H1 (cell line): Measurements from ENCODE around the gene DCTN5. TPM values are rescaled to one million over a fixed set of nuclear protein-coding genes. Genes with fewer than 3 reads are reported as not detected.

ENCODE experiments used
- CTCF ChIA-PET: fragments of 300-600 bp; sonication (Branson Sonifier 250); formaldehyde crosslinking; loops from one replicate; lab custom pipeline; 2021; ENCODE audit not compliant: partially characterized antibody; lab: Charles Lee
- POLR2A ChIA-PET: fragments of 300-600 bp; sonication (Branson Sonifier 250); formaldehyde crosslinking; loops from one replicate; lab custom pipeline; 2021; ENCODE audit warnings: inconsistent platforms; ENCODE audit not compliant: partially characterized antibody; lab: Charles Lee
- DNase-seq, 2 experiments: peaks; one replicate each; pipeline versions ENCODE4 v3.0.0 to v3.0.0-alpha.2; 2010 to 2022; ENCODE audit warnings: low spot score in 2 of 2, low read depth in 1 of 2, mixed read lengths in 1 of 2
- FAIRE-seq: peaks from 2 replicates; lab custom pipeline; 2011; peaks lifted over from hg19 to GRCh38; lab: Jason Lieb, UNC
- H2AFZ ChIP-seq: 2 replicates; pipeline ENCODE4 v1.8.1; 2012; ENCODE audit warnings: low read length, inconsistent platforms
- H2AK5ac ChIP-seq: 2 replicates; pipeline ENCODE4 v1.6.1; 2013; ENCODE audit warnings: low read depth, low read length
- H2BK120ac ChIP-seq: replicated peaks from 2 replicates; pipeline ENCODE3; 2013; ENCODE audit warnings: low read depth, low read length, inconsistent platforms
- H2BK12ac ChIP-seq: 2 replicates; pipeline ENCODE4 v1.6.1; 2013; ENCODE audit warnings: low read depth, low read length
- H2BK15ac ChIP-seq: 2 replicates; pipeline ENCODE4 v1.6.1; 2013; ENCODE audit warnings: low read length
- H2BK20ac ChIP-seq: 2 replicates; pipeline ENCODE4 v1.6.1; 2013; ENCODE audit warnings: low read length
- H2BK5ac ChIP-seq: 2 replicates; pipeline ENCODE4 v1.6.1; 2013; ENCODE audit warnings: low read depth, low read length
- H3K14ac ChIP-seq: 2 replicates; pipeline ENCODE4 v1.6.1; 2013; ENCODE audit warnings: inconsistent platforms; ENCODE audit not compliant: insufficient read length
- H3K18ac ChIP-seq: 2 replicates; pipeline ENCODE4 v1.6.1; 2013; ENCODE audit warnings: low read length; ENCODE audit errors: extremely low read depth
- H3K23ac ChIP-seq: 2 replicates; pipeline ENCODE4 v1.6.1; 2013; ENCODE audit warnings: inconsistent platforms; ENCODE audit not compliant: insufficient read length
- H3K23me2 ChIP-seq: 2 replicates; pipeline ENCODE4 v1.6.1; 2013; ENCODE audit warnings: low read depth, low read length
- H3K27ac ChIP-seq: 2 replicates; pipeline ENCODE4 v1.6.1; 2011; ENCODE audit warnings: low read depth, low read length, inconsistent platforms
- H3K27me3 ChIP-seq, 4 experiments: replicated peaks in 1 of 4; 1 replicate in 1 of 4; 2 replicates in 3 of 4; pipeline versions ENCODE4 v1.6.1 to v1.8.1; 2011 to 2013; ENCODE audit warnings: low read length in 3 of 4, mild to moderate bottlenecking in 3 of 4, inconsistent platforms in 2 of 4, mixed read lengths in 2 of 4, moderate library complexity in 1 of 4; ENCODE audit not compliant: control insufficient read depth in 3 of 4, insufficient read depth in 3 of 4; ENCODE audit errors: extremely low read depth in 1 of 4
- H3K36me3 ChIP-seq, 4 experiments: 2 replicates each; pipeline versions ENCODE4 v1.6.1 to v1.8.1; 2011 to 2013; ENCODE audit warnings: mild to moderate bottlenecking in 4 of 4, low read length in 3 of 4, moderate library complexity in 2 of 4, control low read depth in 1 of 4, inconsistent platforms in 1 of 4; ENCODE audit not compliant: insufficient read depth in 4 of 4, control insufficient read depth in 2 of 4
- H3K4ac ChIP-seq: replicated peaks from 2 replicates; pipeline ENCODE3; 2013; ENCODE audit warnings: low read length, low read depth, mixed read lengths, inconsistent platforms; ENCODE audit not compliant: insufficient read length
- H3K4me1 ChIP-seq, 4 experiments: replicated peaks in 1 of 4; 1 replicate in 1 of 4; 2 replicates in 3 of 4; pipeline versions ENCODE4 v1.6.1 to v1.8.1; 2011 to 2013; ENCODE audit warnings: low read length in 3 of 4, inconsistent platforms in 2 of 4, mixed read lengths in 1 of 4; ENCODE audit not compliant: insufficient read depth in 4 of 4, control insufficient read depth in 3 of 4
- H3K4me2 ChIP-seq, 2 experiments: 2 replicates each; pipeline versions ENCODE4 v1.6.1 to v1.8.1; 2011 to 2013; ENCODE audit warnings: low read depth in 2 of 2, low read length in 2 of 2, control low read depth in 1 of 2, inconsistent platforms in 1 of 2, mild to moderate bottlenecking in 1 of 2; ENCODE audit not compliant: insufficient read depth in 1 of 2
- H3K4me3 ChIP-seq, 4 experiments: fragments of 200-600, 300-600 bp in 1 of 4; sonication (generic), shearing (Covaris generic), sonication (Bioruptor Twin) in 1 of 4; 2 replicates each; pipeline versions ENCODE4 v1.5.1 to v1.8.1; 2011 to 2016; ENCODE audit warnings: low read length in 4 of 4, low read depth in 3 of 4, control low read depth in 2 of 4, inconsistent platforms in 2 of 4, mild to moderate bottlenecking in 2 of 4, mixed read lengths in 1 of 4, moderate library complexity in 1 of 4; ENCODE audit not compliant: insufficient read depth in 2 of 4; ENCODE audit errors: extremely low read depth in 1 of 4
- H3K56ac ChIP-seq: replicated peaks from 2 replicates; pipeline ENCODE3; 2013; ENCODE audit warnings: low read depth, mild to moderate bottlenecking, mixed read lengths, low read length, inconsistent platforms; ENCODE audit not compliant: insufficient read length
- H3K79me1 ChIP-seq: 2 replicates; pipeline ENCODE4 v1.6.1; 2013; ENCODE audit warnings: low read depth, low read length, control low read depth
- H3K79me2 ChIP-seq, 2 experiments: 2 replicates each; pipeline versions ENCODE4 v1.6.1 to v1.8.1; 2012 to 2013; ENCODE audit warnings: low read length in 2 of 2, mild to moderate bottlenecking in 2 of 2, inconsistent platforms in 1 of 2; ENCODE audit not compliant: insufficient read depth in 2 of 2, control insufficient read depth in 1 of 2
- H3K9ac ChIP-seq, 4 experiments: replicated peaks in 1 of 4; 1 replicate in 1 of 4; 2 replicates in 3 of 4; pipeline versions ENCODE4 v1.6.1 to v1.8.1; 2011 to 2013; ENCODE audit warnings: low read depth in 3 of 4, low read length in 3 of 4, control low read depth in 2 of 4, mild to moderate bottlenecking in 2 of 4, moderate library complexity in 2 of 4, inconsistent platforms in 1 of 4; ENCODE audit errors: extremely low read depth in 1 of 4
- H3K9me3 ChIP-seq, 2 experiments: 2 replicates each; pipeline versions ENCODE4 v1.6.1 to v1.8.1; 2012 to 2013; ENCODE audit warnings: mild to moderate bottlenecking in 2 of 2, moderate library complexity in 2 of 2, control low read depth in 1 of 2, inconsistent platforms in 1 of 2, low read depth in 1 of 2, low read length in 1 of 2, mixed read lengths in 1 of 2; ENCODE audit not compliant: insufficient read depth in 2 of 2
- H4K20me1 ChIP-seq, 2 experiments: replicated peaks in 1 of 2; 2 replicates each; pipeline versions ENCODE3 to v1.8.1; 2011 to 2013; ENCODE audit warnings: inconsistent platforms in 2 of 2, low read length in 2 of 2, mild to moderate bottlenecking in 1 of 2; ENCODE audit not compliant: insufficient read depth in 2 of 2, control insufficient read depth in 1 of 2
- H4K5ac ChIP-seq: 2 replicates; pipeline ENCODE4 v1.6.1; 2013; ENCODE audit warnings: low read length, low read depth, mixed read lengths, inconsistent platforms; ENCODE audit not compliant: insufficient read length
- H4K8ac ChIP-seq: 2 replicates; pipeline ENCODE4 v1.8.0; 2013; ENCODE audit warnings: mild to moderate bottlenecking, moderate library complexity, low read length, inconsistent platforms; ENCODE audit not compliant: insufficient read depth; ENCODE audit errors: extremely low read depth
- H4K91ac ChIP-seq: replicated peaks from 2 replicates; pipeline ENCODE3; 2013; ENCODE audit warnings: low read length, mixed read lengths, inconsistent platforms; ENCODE audit not compliant: insufficient read length
- BRCA1 ChIP-seq: IDR thresholded peaks from 2 replicates; pipeline ENCODE4 v1.6.1; 2012; ENCODE audit warnings: low read depth, low read length, improper control_type of control experiment
- CBX8 ChIP-seq: fragments of 300-800, 300-1000 bp; sonication (generic); IDR thresholded peaks from 2 replicates; pipeline ENCODE4 v1.7.1; 2016; ENCODE audit warnings: low read depth, low read length, borderline replicate concordance
- HDAC2 ChIP-seq, 2 experiments: fragments of 300-600 bp in 1 of 2; sonication (generic) in 1 of 2; IDR thresholded peaks; 2 replicates each; pipeline ENCODE4 v1.6.1; 2011 to 2012; ENCODE audit warnings: low read depth in 2 of 2, low read length in 2 of 2, mild to moderate bottlenecking in 2 of 2, moderate library complexity in 2 of 2, borderline replicate concordance in 1 of 2, inconsistent platforms in 1 of 2
- KDM4A ChIP-seq: IDR thresholded peaks from one replicate; pipeline ENCODE4 v1.7.1; 2012; ENCODE audit warnings: low read depth, mild to moderate bottlenecking, moderate library complexity, low read length, inconsistent platforms; ENCODE audit not compliant: severe bottlenecking
- MAFK ChIP-seq: IDR thresholded peaks from 2 replicates; pipeline ENCODE4 v1.6.1; 2012; ENCODE audit warnings: low read depth, mild to moderate bottlenecking, improper control_type of control experiment, low read length
- RAD21 ChIP-seq, 2 experiments: IDR thresholded peaks in 1 of 2; conservative IDR thresholded peaks in 1 of 2; 2 replicates each; pipeline ENCODE4 v1.6.1; 2011; ENCODE audit warnings: low read depth in 2 of 2, low read length in 2 of 2, improper control_type of control experiment in 1 of 2, inconsistent platforms in 1 of 2, mild to moderate bottlenecking in 1 of 2, moderate library complexity in 1 of 2
- SIN3A ChIP-seq, 2 experiments: IDR thresholded peaks in 1 of 2; conservative IDR thresholded peaks in 1 of 2; 2 replicates each; pipeline ENCODE4 v1.6.1; 2011 to 2012; ENCODE audit warnings: low read length in 2 of 2, improper control_type of control experiment in 1 of 2, low read depth in 1 of 2, mild to moderate bottlenecking in 1 of 2
- TCF12 ChIP-seq: IDR thresholded peaks from 2 replicates; pipeline ENCODE4 v1.6.1; 2011; ENCODE audit warnings: low read depth, mild to moderate bottlenecking, low read length
- TEAD4 ChIP-seq: IDR thresholded peaks from 2 replicates; pipeline ENCODE4 v1.6.1; 2012; ENCODE audit warnings: low read depth, low read length, inconsistent platforms, mixed read lengths
- WGBS, 2 experiments: shearing (Covaris generic) in 1 of 2; methylation state at CpG; one replicate each; pipeline versions ENCODE4 v1.1.6 to v1.1.7; 2013 to 2015; ENCODE audit warnings: low lambda C conversion rate in 2 of 2, mixed read lengths in 2 of 2, inconsistent platforms in 1 of 2, low coverage in 1 of 2, missing lambda C conversion rate in 1 of 2; ENCODE audit not compliant: insufficient replicate concordance in 2 of 2, insufficient coverage in 1 of 2, insufficient read length in 1 of 2; ENCODE audit errors: extremely low coverage in 1 of 2, missing lambda C conversion rate in 1 of 2; 5-methylcytosine and 5-hydroxymethylcytosine counted together
- polyA plus RNA-seq, 7 experiments: library from polyadenylated mRNA; depleted of rRNA in 3 of 7; stranded (reverse) in 5 of 7; unstranded in 2 of 7; fragments of >200 nt in 5 of 7; fragments of 200-250 nt in 2 of 7; gene quantifications; 1 replicate in 5 of 7; 2 replicates in 1 of 7; 4 replicates in 1 of 7; pipeline versions ENCODE4 v1.2.1 to v1.2.3, GENCODE V29; 2011 to 2013; ENCODE audit warnings: missing spikeins in 2 of 7, mixed read lengths in 2 of 7
- total RNA-seq: library from RNA; stranded (reverse); fragmentation: NEBNext Ultra II Directional; extraction: Animal tissue kit (Norgen Biotek cat#: 25700); gene quantifications from 2 replicates; pipeline ENCODE4 v1.2.1, GENCODE V29; 2021

The DCTN5 gene
- total and polyA plus RNA-seq, 2 of the 8 experiments (the other 6 are each of a cell fraction or from before 2014, with no cell fraction given), result 36.0 to 74.0 TPM

GRCh38 chr16:23634461-23635036 lies 6.7 kb upstream of the DCTN5 start:
- CTCF ChIA-PET, result no interaction called here
- H4K5ac ChIP-seq, result no peak overlapping the region
- no peak overlapping the region for H3K56ac ChIP-seq
- no peaks in the 10 kb centered on the region for H3K4me1 ChIP-seq
- H2BK5ac ChIP-seq, result no peak overlapping the region
- no peak overlapping the region for H2BK20ac ChIP-seq
- 86% methylated on average over 4 of the region's 4 CpGs; no CpG with 5 or more reads in 1 of the 2 experiments for WGBS, 2 experiments
- H3K23ac ChIP-seq, result no peak overlapping the region
- H4K91ac ChIP-seq, result no peak overlapping the region
- no peaks in the 10 kb centered on the region for H3K23me2 ChIP-seq
- no peaks in the 10 kb centered on the region for H3K27me3 ChIP-seq
- no peak overlapping the region for H3K4ac ChIP-seq
- POLR2A ChIA-PET, result interaction anchor here (0.8 kb wide), 1 partner anchor 76 kb away, joined by 3 read pairs; no protein-coding TSS in a partner anchor
- H3K4me2 ChIP-seq, result no peak overlapping the region
- H3K36me3 ChIP-seq, result peaks cover 23 to 64% (median 48%) of the 10 kb centered on the region in 4 experiments
- H4K8ac ChIP-seq, result no peak overlapping the region
- H3K4me3 ChIP-seq, result no peak overlapping the region
- no peak overlapping the region for H2BK120ac ChIP-seq
- no peak overlapping the region for H3K18ac ChIP-seq
- H4K20me1 ChIP-seq, result peaks cover 5 to 6% of the 10 kb centered on the region in 2 experiments
- no peak for FAIRE-seq
- no peak overlapping the region; a peak in 1 of 7 replicates for H3K9ac ChIP-seq
- no peak for TF ChIP-seq KDM4A
- no peak for TF ChIP-seq CBX8
- no peak for TF ChIP-seq TCF12
- TF ChIP-seq MAFK, result no peak
- no peak for TF ChIP-seq TEAD4
- TF ChIP-seq BRCA1, result no peak
- TF ChIP-seq RAD21 (IDR thresholded peaks at IDR 0.05 in 1 of 2, conservative IDR thresholded peaks at IDR 0.05 in 1 of 2; ENCODE audit: low read depth in 2 of 2, low read length in 2 of 2), result no peak
- TF ChIP-seq SIN3A (conservative IDR thresholded peaks at IDR 0.05 in 1 of 2, IDR thresholded peaks at IDR 0.05 in 1 of 2; ENCODE audit: low read depth in 1 of 2, low read length in 2 of 2), result no peak
- no peak for TF ChIP-seq HDAC2 (IDR thresholded peaks at IDR 0.05; ENCODE audit: borderline replicate concordance in 1 of 2, low read depth in 2 of 2, low read length in 2 of 2)
- no peak overlapping the region for H3K14ac ChIP-seq
- no peaks in the 10 kb centered on the region for H3K9me3 ChIP-seq
- H2BK12ac ChIP-seq, result no peak overlapping the region
- no peak for DNase-seq
- H2BK15ac ChIP-seq, result no peak overlapping the region
- no peak overlapping the region for H3K27ac ChIP-seq
- H2AK5ac ChIP-seq, result no peak overlapping the region
- no peaks in the 10 kb centered on the region for H3K79me1 ChIP-seq
- peaks cover 0 to 28% of the 10 kb centered on the region in 2 experiments; a peak in 2 of 4 replicates for H3K79me2 ChIP-seq
- H2AFZ ChIP-seq, result no peak overlapping the region
